ENCODE measurements around the gene OR1A1. TPM values are rescaled to one million over a fixed set of nuclear protein-coding genes. Genes with fewer than 3 reads are reported as not detected.
"Not testable (repeated sequence)": the region's sequence is repeated elsewhere in the genome, so short reads cannot be mapped to it uniquely, and the experiment has no call there.

OR1A1 gene
- total and polyA plus RNA-seq, 4 donors, result 1.1 TPM; not detected in 3

DNA sequence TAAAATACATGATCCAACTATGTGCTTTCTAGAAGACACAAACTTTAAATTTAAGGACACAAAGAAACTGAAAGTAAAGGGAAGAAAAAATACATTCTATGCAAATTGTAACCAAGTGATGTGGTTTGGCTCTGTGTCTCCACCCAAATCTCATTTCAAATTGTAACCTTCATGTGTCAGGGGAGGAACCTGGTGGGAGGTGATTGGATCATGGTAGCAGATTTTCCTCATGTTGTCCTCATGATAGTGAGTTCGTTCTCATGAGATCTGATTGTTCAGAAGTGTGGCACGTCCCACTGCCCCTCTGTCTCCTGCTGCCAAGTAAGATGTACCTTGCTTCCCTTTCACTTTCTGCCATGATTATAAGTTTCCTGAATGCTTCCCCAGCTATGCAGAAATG lies 15.0 kb downstream of the OR1A1 start:
- H3K27me3 ChIP-seq (ENCODE audit: control insufficient read depth in 1 of 2, insufficient read depth in 2 of 2, low read length in 1 of 2), result no peaks in the 10 kb centered on the region
- DNase-seq (no peak), ATAC-seq (ENCODE audit: low FRiP score) (no peak)
- no peak overlapping the region for H3K27ac ChIP-seq (ENCODE audit: low read depth in 1 of 2, low read length in 2 of 2)
- no peaks in the 10 kb centered on the region for H3K4me1 ChIP-seq (ENCODE audit: control insufficient read depth in 1 of 2, insufficient read depth in 2 of 2, low read length in 2 of 2)
- intact Hi-C loops (cut with DNase I), result no loop called here
- no peak overlapping the region for H3K4me3 ChIP-seq (ENCODE audit: low read length in 2 of 2)
- no peaks in the 10 kb centered on the region for H3K9me3 ChIP-seq (ENCODE audit: control insufficient read depth, low read length)
- H3K36me3 ChIP-seq (ENCODE audit: control insufficient read depth in 1 of 2, insufficient read depth in 2 of 2, low read length in 1 of 2), result no peaks in the 10 kb centered on the region
- WGBS, 2 donors, result 60 to 63% methylated on average over 2 of the region's 2 CpGs

DNA sequence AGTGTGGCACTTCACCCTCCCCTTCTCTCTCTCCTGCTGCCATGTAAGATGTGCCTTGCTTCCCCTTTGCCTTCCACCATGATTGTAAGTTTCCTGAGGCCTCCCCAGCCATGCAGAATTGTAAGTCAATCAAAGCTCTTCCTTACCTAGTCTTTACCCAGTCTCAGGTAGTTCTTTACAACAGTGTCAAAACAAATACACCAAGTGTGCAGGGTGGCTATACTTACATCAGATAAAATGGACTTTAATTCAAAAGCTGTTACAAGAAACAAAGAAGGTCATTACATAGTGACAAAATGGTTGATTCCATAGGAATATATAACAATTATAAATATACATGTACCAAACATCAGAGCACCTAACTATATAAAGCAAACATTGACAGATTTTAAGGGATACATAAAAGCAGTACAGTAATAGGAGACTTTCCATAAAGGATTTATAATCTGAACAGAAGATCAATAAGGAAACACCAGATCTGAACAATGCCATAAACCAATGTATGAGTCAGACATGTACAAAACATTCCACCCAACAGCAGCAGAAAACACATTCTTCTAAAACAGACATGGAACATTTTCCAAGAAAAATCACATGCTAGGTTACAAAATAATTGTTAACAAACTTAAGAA lies 17.4 kb downstream of the OR1A1 start:
- H3K27ac ChIP-seq (ENCODE audit: low read depth in 1 of 2, low read length in 2 of 2); intact Hi-C loops (cut with DNase I); H3K4me3 ChIP-seq (ENCODE audit: low read length in 2 of 2); H3K9me3 ChIP-seq (ENCODE audit: control insufficient read depth, low read length); H3K36me3 ChIP-seq (ENCODE audit: control insufficient read depth in 1 of 2, insufficient read depth in 2 of 2, low read length in 1 of 2); ATAC-seq (ENCODE audit: low FRiP score); H3K4me1 ChIP-seq (ENCODE audit: control insufficient read depth in 1 of 2, insufficient read depth in 2 of 2, low read length in 2 of 2); H3K27me3 ChIP-seq (ENCODE audit: control insufficient read depth in 1 of 2, insufficient read depth in 2 of 2, low read length in 1 of 2); DNase-seq: not testable (repeated sequence)

DNA sequence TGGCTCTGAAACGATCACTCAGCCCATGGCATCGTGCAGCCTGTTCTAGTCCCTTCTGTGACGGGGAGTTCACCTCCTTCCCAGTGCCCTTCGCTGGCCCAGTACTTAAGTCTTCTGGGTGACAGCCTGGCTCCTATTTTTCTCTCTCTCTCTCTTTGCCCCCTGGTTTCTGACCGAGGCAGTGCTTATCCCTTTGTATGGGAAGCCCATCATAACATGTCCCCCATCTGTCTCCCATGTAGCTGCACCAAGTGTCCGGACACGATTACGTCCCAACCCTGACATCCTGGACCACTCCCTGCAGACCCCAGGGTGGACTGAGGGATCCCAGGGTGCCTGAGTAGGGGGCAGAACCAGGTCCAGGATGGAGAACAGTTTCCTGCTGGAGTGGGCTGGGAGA lies 24.8 kb downstream of the OR1A1 start:
- WGBS, 2 donors, result 77 to 79% methylated on average over 6 to 8 of the region's 8 CpGs
- H3K4me3 ChIP-seq (ENCODE audit: low read length in 2 of 2); H3K36me3 ChIP-seq (ENCODE audit: control insufficient read depth in 1 of 2, insufficient read depth in 2 of 2, low read length in 1 of 2); H3K4me1 ChIP-seq (ENCODE audit: control insufficient read depth in 1 of 2, insufficient read depth in 2 of 2, low read length in 2 of 2); H3K27ac ChIP-seq (ENCODE audit: low read depth in 1 of 2, low read length in 2 of 2); H3K27me3 ChIP-seq (ENCODE audit: control insufficient read depth in 1 of 2, insufficient read depth in 2 of 2, low read length in 1 of 2); ATAC-seq (ENCODE audit: low FRiP score); H3K9me3 ChIP-seq (ENCODE audit: control insufficient read depth, low read length); DNase-seq; intact Hi-C loops (cut with DNase I): not testable (repeated sequence)

DNA sequence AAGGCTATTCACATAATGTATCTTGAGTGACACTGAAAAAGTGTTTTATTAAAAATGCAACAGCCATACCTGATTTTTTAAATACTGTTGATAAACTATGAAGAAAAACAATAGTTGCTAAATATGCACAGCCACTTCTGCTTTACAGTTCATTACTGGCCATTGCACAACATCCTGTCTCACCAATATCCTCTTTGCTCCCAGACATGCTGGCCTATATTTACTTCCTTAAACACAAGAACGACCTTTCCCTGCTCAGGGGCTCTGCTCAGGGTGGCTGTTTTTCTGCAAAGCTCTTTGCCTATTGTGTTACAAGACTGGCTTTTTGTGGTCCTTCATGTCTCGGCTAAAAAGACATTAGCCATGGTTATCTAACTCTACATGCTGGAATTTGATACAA lies 31.2 kb downstream of the OR1A1 start:
- H3K27ac ChIP-seq (ENCODE audit: low read depth in 1 of 2, low read length in 2 of 2); DNase-seq; intact Hi-C loops (cut with DNase I); H3K4me1 ChIP-seq (ENCODE audit: control insufficient read depth in 1 of 2, insufficient read depth in 2 of 2, low read length in 2 of 2); ATAC-seq (ENCODE audit: low FRiP score); H3K9me3 ChIP-seq (ENCODE audit: control insufficient read depth, low read length); H3K36me3 ChIP-seq (ENCODE audit: control insufficient read depth in 1 of 2, insufficient read depth in 2 of 2, low read length in 1 of 2); H3K27me3 ChIP-seq (ENCODE audit: control insufficient read depth in 1 of 2, insufficient read depth in 2 of 2, low read length in 1 of 2); H3K4me3 ChIP-seq (ENCODE audit: low read length in 2 of 2): not testable (repeated sequence)
- WGBS, 2 donors, result 9 to 11% methylated on average over 1 of the region's 2 CpGs

DNA sequence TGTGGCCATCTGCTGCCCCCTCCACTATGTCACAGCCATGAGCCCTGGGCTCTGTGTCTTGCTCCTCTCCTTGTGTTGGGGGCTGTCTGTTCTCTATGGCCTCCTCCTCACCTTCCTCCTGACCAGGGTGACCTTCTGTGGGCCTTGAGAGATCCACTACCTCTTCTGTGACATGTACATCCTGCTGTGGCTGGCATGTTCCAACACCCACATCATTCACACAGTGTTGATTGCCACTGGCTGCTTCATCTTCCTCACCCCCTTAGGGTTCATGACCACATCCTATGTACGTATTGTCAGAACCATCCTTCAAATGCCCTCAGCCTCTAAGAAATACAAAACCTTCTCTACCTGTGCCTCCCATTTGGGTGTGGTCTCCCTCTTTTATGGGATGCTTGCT lies 33.6 kb downstream of the OR1A1 start:
- 92 to 100% methylated on average over 1 of the region's 1 CpG for WGBS, 2 donors
- H3K9me3 ChIP-seq (ENCODE audit: control insufficient read depth, low read length), result not testable (repeated sequence)

DNA sequence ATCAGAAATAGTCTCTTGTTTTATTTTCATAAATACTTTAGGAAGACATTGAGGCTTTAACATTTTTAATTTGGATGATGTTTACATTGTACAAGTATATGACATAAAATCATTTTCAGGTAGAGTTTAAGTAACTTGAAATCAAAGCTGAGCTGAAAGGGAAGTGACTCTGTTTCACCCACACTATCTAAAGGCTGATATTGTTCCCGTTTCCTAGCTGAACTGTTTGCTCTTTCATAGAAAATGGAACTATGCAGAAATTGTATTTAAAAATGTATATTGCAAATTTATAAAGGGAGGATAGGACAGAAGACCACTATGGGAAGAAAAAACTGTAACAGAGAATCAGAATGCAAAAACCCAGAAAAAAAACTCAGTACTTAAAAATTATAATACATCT lies 37.4 kb downstream of the OR1A1 start:
- H3K4me3 ChIP-seq (ENCODE audit: low read length in 2 of 2); H3K36me3 ChIP-seq (ENCODE audit: control insufficient read depth in 1 of 2, insufficient read depth in 2 of 2, low read length in 1 of 2); ATAC-seq (ENCODE audit: low FRiP score); H3K27me3 ChIP-seq (ENCODE audit: control insufficient read depth in 1 of 2, insufficient read depth in 2 of 2, low read length in 1 of 2); DNase-seq; H3K9me3 ChIP-seq (ENCODE audit: control insufficient read depth, low read length); intact Hi-C loops (cut with DNase I); H3K27ac ChIP-seq (ENCODE audit: low read depth in 1 of 2, low read length in 2 of 2); H3K4me1 ChIP-seq (ENCODE audit: control insufficient read depth in 1 of 2, insufficient read depth in 2 of 2, low read length in 2 of 2): not testable (repeated sequence)
- 48 to 65% methylated on average over 1 of the region's 1 CpG for WGBS, 2 donors

More for the DNA sequence above, 33.6 kb downstream of the OR1A1 start:
- H3K27ac ChIP-seq (ENCODE audit: low read depth in 1 of 2, low read length in 2 of 2); ATAC-seq (ENCODE audit: low FRiP score); H3K27me3 ChIP-seq (ENCODE audit: control insufficient read depth in 1 of 2, insufficient read depth in 2 of 2, low read length in 1 of 2); intact Hi-C loops (cut with DNase I); DNase-seq; H3K4me1 ChIP-seq (ENCODE audit: control insufficient read depth in 1 of 2, insufficient read depth in 2 of 2, low read length in 2 of 2); H3K4me3 ChIP-seq (ENCODE audit: low read length in 2 of 2); H3K36me3 ChIP-seq (ENCODE audit: control insufficient read depth in 1 of 2, insufficient read depth in 2 of 2, low read length in 1 of 2): not testable (repeated sequence)

DNA sequence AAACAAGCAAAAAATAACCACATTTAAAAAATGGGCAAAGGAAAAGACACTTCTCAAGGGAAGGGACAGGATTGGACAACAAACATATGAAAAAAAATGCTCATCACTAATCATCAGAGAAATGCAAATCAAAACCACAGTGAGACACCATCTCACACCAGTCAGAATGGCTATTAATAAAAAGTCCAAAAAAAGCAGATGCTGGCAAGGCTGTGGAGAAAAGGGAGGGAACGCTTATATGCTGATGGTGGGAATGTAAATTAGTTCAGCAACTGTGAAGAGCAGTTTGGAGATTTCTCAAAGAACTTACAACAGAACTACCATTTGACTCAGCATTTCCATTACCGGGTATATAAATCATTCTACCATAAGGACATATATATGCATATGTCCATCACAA lies 41.5 kb downstream of the OR1A1 start:
- intact Hi-C loops (cut with DNase I); ATAC-seq (ENCODE audit: low FRiP score); H3K27me3 ChIP-seq (ENCODE audit: control insufficient read depth in 1 of 2, insufficient read depth in 2 of 2, low read length in 1 of 2); DNase-seq; H3K36me3 ChIP-seq (ENCODE audit: control insufficient read depth in 1 of 2, insufficient read depth in 2 of 2, low read length in 1 of 2); H3K27ac ChIP-seq (ENCODE audit: low read depth in 1 of 2, low read length in 2 of 2); H3K4me1 ChIP-seq (ENCODE audit: control insufficient read depth in 1 of 2, insufficient read depth in 2 of 2, low read length in 2 of 2); H3K9me3 ChIP-seq (ENCODE audit: control insufficient read depth, low read length); H3K4me3 ChIP-seq (ENCODE audit: low read length in 2 of 2): not testable (repeated sequence)
- 89 to 97% methylated on average over 1 of the region's 2 CpGs for WGBS, 2 donors

DNA sequence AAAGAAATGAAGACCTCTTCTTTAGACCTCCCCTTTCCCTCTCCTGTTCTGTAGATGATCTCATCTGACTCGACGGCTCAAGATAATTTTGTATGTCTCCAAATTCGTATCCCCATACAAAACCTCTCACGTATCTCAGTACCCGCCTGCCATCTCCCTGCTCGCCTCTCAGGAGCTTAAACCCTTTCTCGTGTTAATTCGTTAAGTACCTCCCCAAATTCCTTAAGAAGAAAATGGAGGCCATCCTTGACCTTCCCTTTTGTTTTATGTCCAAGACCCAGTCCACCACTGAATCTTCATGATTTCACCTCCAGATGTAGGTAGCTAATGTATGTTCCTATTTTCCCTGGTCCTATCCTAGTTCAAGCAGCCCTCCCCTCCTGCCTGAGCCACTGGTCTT lies 49.1 kb downstream of the OR1A1 start:
- H3K9me3 ChIP-seq (ENCODE audit: control insufficient read depth, low read length), result peaks cover 2% of the 10 kb centered on the region
- no peak overlapping the region for H3K4me3 ChIP-seq (ENCODE audit: low read length in 2 of 2)
- DNase-seq, result no peak
- no peak overlapping the region for H3K27ac ChIP-seq (ENCODE audit: low read depth in 1 of 2, low read length in 2 of 2)
- no peak for ATAC-seq (ENCODE audit: low FRiP score)
- H3K27me3 ChIP-seq (ENCODE audit: control insufficient read depth in 1 of 2, insufficient read depth in 2 of 2, low read length in 1 of 2), result no peaks in the 10 kb centered on the region
- 86 to 88% methylated on average over 8 of the region's 8 CpGs for WGBS, 2 donors
- no peaks in the 10 kb centered on the region for H3K4me1 ChIP-seq (ENCODE audit: control insufficient read depth in 1 of 2, insufficient read depth in 2 of 2, low read length in 2 of 2)
- intact Hi-C loops (cut with DNase I), result no loop called here
- no peaks in the 10 kb centered on the region for H3K36me3 ChIP-seq (ENCODE audit: control insufficient read depth in 1 of 2, insufficient read depth in 2 of 2, low read length in 1 of 2)

DNA sequence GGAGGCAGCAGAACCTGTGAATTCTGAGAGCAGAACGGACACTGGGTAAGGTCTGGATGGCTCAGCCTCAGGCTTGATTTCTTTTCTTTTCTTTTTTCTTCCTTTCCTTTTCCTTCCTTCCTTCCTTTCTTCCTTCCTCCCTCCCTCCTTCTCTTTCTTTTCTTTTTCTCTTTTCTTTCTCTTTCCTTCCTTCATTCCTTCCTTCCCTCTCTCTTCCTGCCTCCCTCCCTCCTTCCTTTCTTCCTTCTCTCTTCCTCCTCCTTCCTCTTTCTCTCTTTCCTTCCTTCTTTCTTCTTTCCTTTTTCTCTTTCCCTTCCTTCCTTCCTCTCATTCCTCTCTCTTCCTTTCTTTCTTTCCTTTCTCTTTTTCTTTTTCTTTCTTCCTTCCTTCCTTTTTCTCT lies 52.7 kb downstream of the OR1A1 start:
- no peaks in the 10 kb centered on the region for H3K4me1 ChIP-seq (ENCODE audit: control insufficient read depth in 1 of 2, insufficient read depth in 2 of 2, low read length in 2 of 2)
- H3K36me3 ChIP-seq (ENCODE audit: control insufficient read depth in 1 of 2, insufficient read depth in 2 of 2, low read length in 1 of 2), result no peaks in the 10 kb centered on the region
- WGBS, 2 donors, result 73 to 77% methylated on average over 1 of the region's 1 CpG
- ATAC-seq (ENCODE audit: low FRiP score) (no peak), DNase-seq (no peak)
- peaks cover 2% of the 10 kb centered on the region for H3K9me3 ChIP-seq (ENCODE audit: control insufficient read depth, low read length)
- intact Hi-C loops (cut with DNase I), result no loop called here
- H3K4me3 ChIP-seq (ENCODE audit: low read length in 2 of 2), result no peak overlapping the region
- no peak overlapping the region for H3K27ac ChIP-seq (ENCODE audit: low read depth in 1 of 2, low read length in 2 of 2)
- H3K27me3 ChIP-seq (ENCODE audit: control insufficient read depth in 1 of 2, insufficient read depth in 2 of 2, low read length in 1 of 2), result peaks cover 0 to 3% of the 10 kb centered on the region in 2 donors

Measured in aorta (tissue), 5 donors.